HG02943 (cell line): ENCODE measurements around the gene PLPP4.

Source experiments
- ATAC-seq: cut with Tn5 transposase; IDR thresholded peaks from one replicate; pipeline ENCODE4 v1.9.1; 2021; ENCODE audit warnings: mild to moderate bottlenecking, low read depth, moderate library complexity; ENCODE audit not compliant: unreplicated experiment

The PLPP4 gene

GRCh38 chr10:120605410-120605809, 148.4 kb downstream of the PLPP4 start:
- no peak for ATAC-seq

GRCh38 chr10:120606051-120606764, 149.2 kb downstream of the PLPP4 start:
- ATAC-seq = peak; percentile 51

GRCh38 chr10:120607016-120607709, 150.1 kb downstream of the PLPP4 start:
- no peak for ATAC-seq

- no peak for ATAC-seq
Measured at GRCh38 chr10:120607710-120608703, 151.0 kb downstream of the PLPP4 start.

GRCh38 chr10:120609006-120609405, 152.0 kb downstream of the PLPP4 start:
- ATAC-seq = no peak

- ATAC-seq = no peak
Measured at GRCh38 chr10:120610791-120611190, 153.8 kb downstream of the PLPP4 start.

- ATAC-seq = no peak
Measured at GRCh38 chr10:120612756-120613155, 155.7 kb downstream of the PLPP4 start.

- no peak for ATAC-seq
Measured at GRCh38 chr10:120613180-120613579, 156.2 kb downstream of the PLPP4 start.

GRCh38 chr10:120614680-120615079, 157.7 kb downstream of the PLPP4 start:
- no peak for ATAC-seq

- ATAC-seq = no peak
Measured at GRCh38 chr10:120616311-120616911, 159.4 kb downstream of the PLPP4 start.

GRCh38 chr10:120628197-120628596, 171.2 kb downstream of the PLPP4 start:
- no peak for ATAC-seq

GRCh38 chr10:120630266-120630665, 173.2 kb downstream of the PLPP4 start:
- no peak for ATAC-seq

- ATAC-seq = no peak
Measured at GRCh38 chr10:120632047-120632446, 175.0 kb downstream of the PLPP4 start.

GRCh38 chr10:120632942-120633341, 175.9 kb downstream of the PLPP4 start:
- no peak for ATAC-seq

- no peak for ATAC-seq
Measured at GRCh38 chr10:120634659-120635058, 177.6 kb downstream of the PLPP4 start.
